ENCODE measurements around the gene PIGN.
"Not testable (repeated sequence)": the region's sequence is repeated elsewhere in the genome, so short reads cannot be mapped to it uniquely, and the experiment has no call there.

PIGN gene

DNA sequence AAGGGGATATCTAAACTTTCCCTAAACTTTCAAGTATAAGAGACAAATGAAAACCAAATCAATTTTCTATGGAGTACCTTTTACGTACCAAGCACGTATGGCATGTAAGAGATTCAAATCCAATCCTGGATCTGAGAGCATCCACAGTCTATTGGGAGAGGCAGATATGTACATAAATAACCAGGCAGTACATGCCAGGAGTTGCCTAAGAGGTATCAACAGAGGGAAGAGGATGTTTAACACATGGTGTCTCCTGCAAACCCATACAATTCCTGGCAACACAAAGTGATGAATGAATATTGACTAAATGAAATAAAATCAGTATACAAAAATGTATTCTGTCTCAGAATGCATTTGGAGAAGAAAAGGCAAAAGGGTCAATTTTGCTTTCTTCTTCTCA, 116.6 kb downstream of the PIGN start:
- H3K36me3 Mint-ChIP-seq: peaks cover 44% of the 10 kb centered on the region

DNA sequence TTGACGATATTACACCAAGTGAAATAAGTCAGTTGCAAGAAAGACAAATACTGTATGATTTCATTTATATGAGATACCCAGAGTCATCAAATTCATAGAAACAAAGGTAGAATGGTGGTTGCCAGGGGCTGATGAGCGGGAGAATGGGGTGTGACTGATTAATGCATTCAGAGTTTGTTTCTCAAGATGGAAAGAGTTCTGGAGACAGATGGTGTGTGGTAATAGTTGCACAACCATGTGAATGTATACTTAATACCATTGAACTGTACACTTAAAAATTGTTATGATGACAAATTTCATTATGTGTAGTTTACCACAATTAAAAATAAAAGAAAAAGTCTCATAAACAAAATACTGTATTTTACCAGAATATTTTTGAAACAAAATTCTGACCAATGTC, 117.3 kb downstream of the PIGN start:
- Mint-ChIP-seq H3K4me1 (no peaks in the 10 kb centered on the region), H3K36me3 (peaks cover 51% of the 10 kb centered on the region), H3K4me3 (no peak overlapping the region), H3K27ac (no peak overlapping the region), H3K9me3 (peaks cover 6% of the 10 kb centered on the region), H3K27me3 (no peaks in the 10 kb centered on the region)
- no peak for ATAC-seq

More for the DNA sequence above, 116.6 kb downstream of the PIGN start:
- H3K27me3 Mint-ChIP-seq: no peaks in the 10 kb centered on the region
- peaks cover 3% of the 10 kb centered on the region for H3K9me3 Mint-ChIP-seq
- H3K4me3 Mint-ChIP-seq: no peak overlapping the region
- no peak overlapping the region for H3K27ac Mint-ChIP-seq
- ATAC-seq: no peak
- no peaks in the 10 kb centered on the region for H3K4me1 Mint-ChIP-seq

DNA sequence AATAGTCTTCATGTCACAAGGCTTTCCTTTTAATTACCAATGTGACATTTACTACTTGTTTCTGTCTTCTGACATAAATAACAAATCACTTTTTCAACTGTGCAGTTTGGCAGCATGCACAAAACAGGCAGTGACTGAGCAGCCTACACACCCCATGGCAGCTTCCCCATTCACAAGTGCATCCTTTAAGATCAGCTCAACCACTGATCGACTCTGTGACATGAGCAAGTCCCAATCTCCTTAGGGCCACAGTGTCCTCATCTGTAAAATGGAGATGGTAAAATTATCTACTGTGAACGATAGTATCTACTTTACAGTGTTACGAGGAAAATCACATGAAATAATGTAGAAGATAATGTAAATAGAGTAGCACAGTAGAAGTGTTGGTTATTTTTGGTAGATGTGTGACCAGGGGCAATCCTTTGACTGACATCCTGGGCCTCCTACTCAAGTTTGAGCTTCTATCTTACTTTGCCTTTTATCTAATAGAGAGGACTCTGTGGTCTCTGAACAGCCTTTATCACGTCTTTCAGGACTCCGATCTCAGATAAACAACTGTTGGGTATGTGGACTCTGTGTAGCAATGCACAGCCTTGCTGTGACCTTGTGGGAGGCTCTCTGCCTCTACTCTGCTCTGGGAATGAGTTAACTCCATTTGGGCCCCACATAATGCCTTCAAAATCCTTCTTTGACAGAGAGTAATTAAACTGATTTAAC, 120.6 kb downstream of the PIGN start:
- H3K4me1 Mint-ChIP-seq: no peaks in the 10 kb centered on the region
- no peaks in the 10 kb centered on the region for H3K27me3 Mint-ChIP-seq
- H3K9me3 Mint-ChIP-seq: peaks cover 6% of the 10 kb centered on the region
- H3K27ac Mint-ChIP-seq: no peak overlapping the region
- H3K4me3 Mint-ChIP-seq: no peak overlapping the region
- ATAC-seq: no peak
- H3K36me3 Mint-ChIP-seq: peaks cover 63% of the 10 kb centered on the region

DNA sequence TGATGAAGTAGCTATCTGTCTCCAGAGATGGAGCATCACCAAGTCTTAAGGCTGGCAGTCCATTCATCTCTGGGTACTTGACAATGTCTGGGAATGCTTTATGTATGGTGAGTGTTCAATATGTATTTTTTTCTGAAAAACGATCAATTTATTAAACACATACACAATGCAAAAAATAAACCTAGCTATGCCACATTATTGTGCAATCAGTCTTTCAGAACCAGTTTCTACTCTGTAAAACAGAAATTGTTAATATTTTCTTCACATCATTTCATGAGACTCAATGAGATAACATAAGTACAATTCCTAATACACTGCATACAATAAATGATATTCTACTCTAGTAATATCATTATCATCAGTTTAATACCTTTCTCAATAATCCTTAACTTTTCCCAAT, 122.5 kb downstream of the PIGN start:
- H3K4me1 Mint-ChIP-seq: no peaks in the 10 kb centered on the region
- H3K27ac Mint-ChIP-seq: no peak overlapping the region
- ATAC-seq: no peak
- H3K9me3 Mint-ChIP-seq: peaks cover 10% of the 10 kb centered on the region
- H3K4me3 Mint-ChIP-seq: no peak overlapping the region
- H3K36me3 Mint-ChIP-seq: peaks cover 63% of the 10 kb centered on the region
- no peaks in the 10 kb centered on the region for H3K27me3 Mint-ChIP-seq

DNA sequence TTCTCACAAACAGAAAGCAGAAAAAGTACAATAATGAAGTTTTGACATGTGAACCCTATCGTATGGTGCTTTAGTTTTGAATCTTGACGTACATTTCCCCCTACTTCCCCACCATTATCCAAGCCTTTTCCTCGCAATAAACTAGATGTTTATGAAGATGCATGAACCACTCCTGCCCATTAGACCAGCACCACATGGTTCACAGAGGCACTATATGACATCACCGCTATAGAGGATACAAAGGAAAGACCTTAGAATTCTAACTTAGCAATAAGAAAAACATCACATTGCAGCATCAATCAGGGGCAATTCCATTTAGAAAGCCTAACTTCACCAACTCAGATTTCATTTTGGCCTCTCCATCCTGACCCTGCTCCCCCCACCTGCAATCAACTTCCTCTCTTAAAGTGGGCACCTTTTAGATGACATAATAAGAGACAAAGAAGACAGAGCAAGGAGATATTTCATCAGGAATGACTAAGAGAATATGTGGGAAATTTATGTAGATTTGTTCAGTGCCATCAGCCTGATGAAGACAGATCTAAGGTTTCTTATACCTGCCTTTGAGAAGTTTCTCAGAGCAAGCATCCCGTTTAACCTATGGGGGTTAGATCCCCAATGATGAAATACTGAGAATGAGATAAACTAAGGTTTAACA, 124.9 kb downstream of the PIGN start:
- Mint-ChIP-seq H3K27ac (no peak overlapping the region), H3K36me3 (peaks cover 68% of the 10 kb centered on the region), H3K4me3 (no peak overlapping the region)

DNA sequence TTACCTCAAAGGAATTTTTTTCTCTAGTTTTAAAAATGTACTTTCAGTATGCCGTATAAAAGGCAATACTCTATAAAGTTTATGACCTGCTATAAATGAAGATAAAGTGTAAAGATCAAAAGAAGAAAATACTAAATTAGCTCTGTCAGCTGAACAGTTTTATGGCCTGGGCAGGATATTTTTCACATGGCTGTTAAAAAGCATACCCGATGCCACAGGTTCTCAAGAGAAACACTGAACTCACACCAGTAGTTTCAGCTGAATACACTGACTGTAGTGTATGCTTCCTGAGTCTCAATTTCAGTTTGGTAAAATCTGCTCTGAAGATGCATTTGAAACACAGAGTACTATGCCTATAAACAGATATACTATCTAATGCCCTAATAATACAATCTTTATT, 126.0 kb downstream of the PIGN start:
- Mint-ChIP-seq H3K36me3 (peaks cover 72% of the 10 kb centered on the region), H3K4me3 (no peak overlapping the region), H3K9me3 (peaks cover 17% of the 10 kb centered on the region), H3K27me3 (no peaks in the 10 kb centered on the region), H3K4me1 (no peaks in the 10 kb centered on the region), H3K27ac (no peak overlapping the region)
- no peak for ATAC-seq

More for the DNA sequence above, 124.9 kb downstream of the PIGN start:
- ATAC-seq: no peak
- Mint-ChIP-seq H3K27me3 (no peaks in the 10 kb centered on the region), H3K4me1 (no peaks in the 10 kb centered on the region), H3K9me3 (peaks cover 16% of the 10 kb centered on the region)

DNA sequence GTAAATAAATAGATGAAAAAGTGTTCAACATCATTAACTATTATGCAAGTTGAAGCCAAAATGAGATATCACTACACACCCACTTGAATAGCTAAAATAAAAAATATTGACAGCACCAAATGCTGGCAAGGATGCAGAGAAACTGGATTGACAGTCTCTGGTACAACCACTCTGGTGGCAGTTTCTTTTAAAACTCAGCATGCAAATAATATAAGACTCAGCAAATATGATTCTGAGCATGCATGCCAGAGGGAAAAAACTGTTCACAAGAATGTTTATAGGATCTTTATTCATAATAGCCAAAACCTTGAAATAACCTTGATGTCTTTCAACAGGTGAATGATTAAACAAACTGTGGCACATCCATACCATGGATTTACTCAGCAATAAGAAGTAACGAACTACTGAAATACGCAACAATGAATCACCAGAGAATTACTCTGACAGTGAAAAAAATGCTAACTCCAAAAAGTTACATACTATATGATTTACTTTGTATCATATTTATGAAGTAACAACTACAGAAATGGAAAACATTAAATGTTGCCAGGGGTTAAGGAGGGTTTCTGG, 131.8 kb downstream of the PIGN start:
- ATAC-seq: no peak
- Mint-ChIP-seq H3K9me3 (peaks cover 19% of the 10 kb centered on the region), H3K27me3 (no peaks in the 10 kb centered on the region), H3K27ac (no peak overlapping the region), H3K36me3 (peaks cover 69% of the 10 kb centered on the region), H3K4me3 (no peak overlapping the region), H3K4me1 (no peaks in the 10 kb centered on the region)

DNA sequence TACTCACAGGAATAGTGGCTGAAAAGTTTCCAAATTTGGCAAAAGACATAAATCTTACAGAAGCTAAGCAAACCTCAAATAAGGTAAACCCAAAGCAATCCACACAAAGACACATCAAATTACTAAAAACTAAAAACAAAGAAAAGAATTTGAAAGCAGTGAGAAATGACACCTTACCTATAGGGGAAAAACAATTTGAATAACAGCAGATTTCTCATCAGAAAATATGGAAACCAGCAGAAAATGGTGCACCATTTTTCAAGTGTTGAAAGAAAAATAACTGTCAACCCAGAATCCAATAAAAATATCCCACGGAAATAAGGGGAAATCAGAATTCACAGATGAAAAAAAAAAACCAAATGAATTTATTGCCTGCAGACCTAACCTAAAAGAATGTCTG, 138.6 kb downstream of the PIGN start:
- Mint-ChIP-seq H3K4me1 (no peaks in the 10 kb centered on the region), H3K36me3 (peaks cover 45% of the 10 kb centered on the region), H3K4me3 (no peak overlapping the region), H3K27ac (no peak overlapping the region), H3K27me3 (no peaks in the 10 kb centered on the region), H3K9me3 (peaks cover 10% of the 10 kb centered on the region)
- no peak for ATAC-seq

DNA sequence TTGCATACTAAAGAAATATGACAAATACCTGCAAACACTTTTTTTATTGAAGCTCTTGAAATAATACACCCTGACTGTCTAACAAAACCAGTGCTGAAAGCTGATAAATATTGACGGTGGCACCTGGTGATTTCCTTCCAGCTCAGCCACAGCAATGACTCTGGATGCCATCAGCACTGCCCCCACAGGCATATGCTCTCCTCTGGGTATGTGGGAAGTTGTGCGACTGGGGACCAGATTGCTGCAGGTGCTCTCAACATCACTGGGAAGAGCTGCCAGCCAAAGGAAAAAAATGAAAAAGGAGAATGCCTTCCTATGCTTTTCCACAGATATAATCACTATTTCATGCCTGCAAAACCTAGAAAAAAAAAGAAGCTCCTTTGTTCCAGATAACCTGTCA, 141.5 kb downstream of the PIGN start:
- no peaks in the 10 kb centered on the region for H3K27me3 Mint-ChIP-seq

DNA sequence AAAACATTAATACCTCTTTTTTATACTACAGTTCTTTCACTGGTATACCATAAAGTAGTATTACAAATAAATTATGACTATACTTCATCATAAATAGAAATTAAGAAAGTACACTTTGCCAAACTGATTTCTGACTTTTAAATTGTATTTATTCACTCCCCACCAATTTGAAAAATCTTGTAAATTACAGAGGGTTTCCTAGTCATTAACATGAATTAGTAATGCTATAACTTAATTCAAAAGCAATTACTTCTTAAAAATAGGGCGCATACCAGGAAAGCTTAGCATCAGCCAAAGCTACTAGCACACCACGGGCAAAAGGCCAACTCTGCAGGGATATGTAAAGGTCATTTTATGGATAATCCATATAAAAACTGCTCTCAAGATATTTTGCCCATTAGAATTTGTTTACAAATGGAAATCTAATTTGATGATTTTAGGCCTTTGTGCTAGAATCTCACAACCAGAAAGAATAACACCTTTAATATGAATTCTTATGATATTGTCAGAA, 142.3 kb downstream of the PIGN start:
- H3K4me1 Mint-ChIP-seq: no peaks in the 10 kb centered on the region
- H3K4me3 Mint-ChIP-seq: no peak overlapping the region
- peaks cover 37% of the 10 kb centered on the region for H3K36me3 Mint-ChIP-seq
- no peak overlapping the region for H3K27ac Mint-ChIP-seq
- peaks cover 7% of the 10 kb centered on the region for H3K9me3 Mint-ChIP-seq
- no peaks in the 10 kb centered on the region for H3K27me3 Mint-ChIP-seq
- ATAC-seq: no peak

More for the DNA sequence above, 141.5 kb downstream of the PIGN start:
- no peak overlapping the region for H3K27ac Mint-ChIP-seq
- peaks cover 34% of the 10 kb centered on the region for H3K36me3 Mint-ChIP-seq
- no peak overlapping the region for H3K4me3 Mint-ChIP-seq
- no peak for ATAC-seq
- H3K9me3 Mint-ChIP-seq: peaks cover 7% of the 10 kb centered on the region
- H3K4me1 Mint-ChIP-seq: no peaks in the 10 kb centered on the region

DNA sequence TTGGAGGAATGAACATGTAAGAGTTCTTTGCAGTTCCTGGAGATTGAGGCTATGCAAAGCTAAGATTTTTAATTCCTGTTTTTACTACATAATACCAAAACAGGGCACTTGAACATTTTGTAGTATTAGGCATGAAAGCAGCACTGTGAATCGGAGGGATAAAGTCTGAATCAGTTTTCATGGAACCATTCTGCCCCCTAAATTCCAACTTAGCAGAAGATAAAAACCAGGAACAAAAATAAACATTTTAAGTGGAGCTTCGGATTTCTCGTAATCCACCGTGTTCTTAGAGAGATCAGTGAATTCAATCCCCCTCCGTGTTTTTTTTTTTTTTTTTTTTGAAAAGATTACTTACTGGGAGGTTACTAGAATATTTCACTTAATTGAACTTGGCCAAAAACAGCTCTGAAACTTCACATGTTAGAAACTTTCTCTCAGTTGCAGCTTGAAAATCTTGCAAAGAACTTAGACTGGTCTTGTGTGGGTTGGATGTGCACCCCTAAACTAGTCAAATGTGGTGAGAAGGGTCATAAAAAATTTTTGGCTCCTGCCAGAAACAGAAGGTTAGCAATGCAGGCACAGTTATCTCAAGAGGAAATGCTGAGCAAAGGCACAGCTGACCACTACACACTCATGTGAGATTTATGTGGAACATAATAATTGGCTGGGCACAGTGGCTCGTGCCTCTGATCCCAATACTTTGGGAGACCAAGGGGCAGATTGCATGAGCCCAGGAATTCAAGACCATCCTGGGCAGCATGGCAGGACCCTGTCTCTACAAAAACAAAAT, 148.7 kb downstream of the PIGN start:
- ATAC-seq: no peak
- H3K36me3 Mint-ChIP-seq: peaks cover 5% of the 10 kb centered on the region
- H3K27me3 Mint-ChIP-seq: no peaks in the 10 kb centered on the region
- no peaks in the 10 kb centered on the region for H3K4me1 Mint-ChIP-seq
- H3K4me3 Mint-ChIP-seq: no peak overlapping the region
- H3K9me3 Mint-ChIP-seq: no peaks in the 10 kb centered on the region
- H3K27ac Mint-ChIP-seq: no peak overlapping the region

DNA sequence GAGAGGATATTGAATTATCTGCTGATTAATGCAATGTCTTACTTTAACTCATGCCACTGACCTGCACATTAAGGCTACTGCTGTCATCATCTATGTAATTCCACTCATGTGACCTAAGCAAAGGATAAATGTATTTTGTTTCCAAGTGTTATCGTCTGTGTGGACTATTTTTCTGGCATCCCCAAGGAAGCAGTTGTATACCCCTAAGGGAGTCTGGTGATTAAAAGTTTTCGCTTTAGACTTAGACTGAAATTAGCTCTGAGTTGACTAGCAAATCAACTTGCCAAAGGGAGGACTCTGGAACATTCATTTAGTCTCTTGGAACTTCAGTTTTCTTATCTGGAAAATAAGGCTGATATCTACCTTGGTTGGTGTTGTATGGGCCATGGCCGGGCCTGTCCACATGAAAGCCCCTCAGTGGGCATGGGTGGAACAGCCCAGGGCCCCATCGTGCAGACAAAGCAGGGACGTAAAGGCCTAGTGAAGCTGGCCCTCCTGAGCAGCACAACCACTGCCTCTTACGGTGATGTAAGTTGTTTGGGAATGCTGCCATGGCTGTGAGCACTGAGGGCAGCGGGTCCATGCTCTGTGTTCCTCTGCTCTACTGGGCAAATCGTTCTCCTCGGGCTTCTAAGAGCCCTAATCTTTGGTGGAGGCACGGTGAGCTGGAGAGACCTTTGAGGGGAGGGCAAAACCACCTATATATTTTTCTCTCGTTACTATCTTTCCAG, 149.7 kb downstream of the PIGN start:
- Mint-ChIP-seq H3K9me3 (no peaks in the 10 kb centered on the region), H3K4me1 (no peaks in the 10 kb centered on the region), H3K4me3 (no peak overlapping the region), H3K27ac (no peak overlapping the region), H3K36me3 (peaks cover 5% of the 10 kb centered on the region), H3K27me3 (no peaks in the 10 kb centered on the region)
- ATAC-seq: no peak

DNA sequence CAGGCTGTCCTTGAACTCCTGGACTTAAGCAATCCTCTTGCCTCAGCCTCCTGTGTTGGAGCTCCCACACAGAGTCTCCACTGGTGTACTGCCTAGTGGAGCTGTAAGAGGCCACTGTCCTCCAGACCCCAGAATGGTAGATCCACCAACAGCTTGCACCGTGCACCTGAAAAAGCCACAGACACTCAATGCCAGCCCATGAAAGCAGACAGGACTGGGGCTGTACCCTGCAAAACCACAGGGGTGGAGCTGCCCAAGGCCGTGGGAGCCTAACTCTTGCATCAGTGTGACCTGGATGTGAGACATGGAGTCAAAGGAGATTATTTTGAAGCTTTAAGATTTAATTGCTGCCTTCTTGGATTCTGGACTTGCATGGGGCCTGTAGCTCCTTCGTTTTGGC, 152.6 kb downstream of the PIGN start:
- H3K36me3 Mint-ChIP-seq, H3K9me3 Mint-ChIP-seq, H3K27ac Mint-ChIP-seq, H3K27me3 Mint-ChIP-seq, ATAC-seq, H3K4me1 Mint-ChIP-seq, H3K4me3 Mint-ChIP-seq: not testable (repeated sequence)

DNA sequence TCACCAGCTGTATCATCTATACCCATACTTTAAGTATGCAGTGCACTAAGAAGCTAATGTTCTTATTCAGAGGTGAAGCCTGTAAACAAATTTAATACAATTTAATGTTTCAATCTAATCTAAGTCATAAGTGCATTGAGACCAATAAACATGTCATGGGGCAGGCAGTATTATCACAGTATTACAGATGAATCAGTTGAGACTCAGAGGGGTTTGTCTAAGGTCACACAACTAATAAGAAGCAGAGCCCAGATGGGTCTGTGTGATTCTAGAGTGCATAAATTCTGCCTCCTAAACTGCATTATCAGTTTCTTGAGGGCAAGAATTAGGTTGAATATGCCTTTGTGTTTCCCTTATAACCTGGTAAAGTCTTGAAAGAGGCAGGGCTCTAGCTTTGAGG, 153.1 kb downstream of the PIGN start:
- Mint-ChIP-seq H3K4me1 (no peaks in the 10 kb centered on the region), H3K27ac (no peak overlapping the region), H3K27me3 (no peaks in the 10 kb centered on the region), H3K4me3 (no peak overlapping the region), H3K9me3 (no peaks in the 10 kb centered on the region), H3K36me3 (no peaks in the 10 kb centered on the region)
- ATAC-seq: no peak

DNA sequence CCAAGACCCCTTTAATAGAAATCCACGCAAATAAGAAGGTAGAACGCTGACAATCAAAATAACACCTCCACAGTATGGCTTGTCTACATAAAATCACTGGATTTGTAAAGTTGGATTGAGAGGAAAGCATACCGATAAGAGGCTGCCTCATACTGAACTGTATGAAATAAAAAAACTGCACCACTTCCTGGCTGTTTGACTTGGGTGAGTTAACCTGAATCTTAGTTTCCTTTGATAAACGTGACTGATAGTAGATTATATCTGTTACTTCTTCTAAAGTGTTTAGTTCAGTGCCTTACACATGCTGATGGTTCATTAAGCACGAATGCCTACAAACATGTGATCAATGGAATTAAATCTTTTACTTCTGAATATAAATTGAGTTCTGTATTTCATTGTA, 153.6 kb downstream of the PIGN start:
- no peaks in the 10 kb centered on the region for H3K4me1 Mint-ChIP-seq

More for the DNA sequence above, 153.6 kb downstream of the PIGN start:
- Mint-ChIP-seq H3K27ac (no peak overlapping the region), H3K27me3 (no peaks in the 10 kb centered on the region), H3K9me3 (no peaks in the 10 kb centered on the region), H3K4me3 (no peak overlapping the region), H3K36me3 (no peaks in the 10 kb centered on the region)
- ATAC-seq: no peak

Data from stimulated activated memory B cell treated with anti-CD40 and anti-IgM and Interleukin-4, amounts not matched to agents 10 μg/mL and 1 μg/mL and 100 μg/mL, for 72 hours (primary cell).